Measurements from ENCODE around the gene POLR1A. TPM values are rescaled to one million over a fixed set of nuclear protein-coding genes. Genes with fewer than 3 reads are reported as not detected.
A peak's percentile ranks its signal among the peaks of the same experiment; 100 is the strongest.

Gene POLR1A
- total and polyA plus RNA-seq, 10 donors: 1.8 to 39.0 (median 20.1) TPM

GRCh38 chr2:86022661-86023365, 82.9 kb downstream of the POLR1A start:
- Histone ChIP-seq H3K4me3 (no peak overlapping the region), H3K9me3 (no peaks in the 10 kb centered on the region), H3K27me3 (replicated peaks in 1 of 7) (no peaks in the 10 kb centered on the region), H3K36me3 (peaks cover 0 to 40% (median 18%) of the 10 kb centered on the region in 6 donors), H3K4me1 (peaks cover 0 to 34% (median 11%) of the 10 kb centered on the region in 6 donors), H3K27ac (peak overlapping the region in 2 of 8 donors; percentile 1 to 36)
- intact Hi-C loops (cut with DNase I; ENCODE audit: low total_unique reads): no loop called here
- no peak for DNase-seq
- WGBS, 5 donors: 82 to 88% (median 84%) methylated on average over 13 of the region's 13 CpGs
- TF ChIP-seq POLR2A (IDR thresholded peaks at IDR 0.05) (no peak), POLR2AphosphoS5 (IDR thresholded peaks at IDR 0.05) (no peak), CTCF (IDR thresholded peaks at IDR 0.05 in 8 of 11, conservative IDR thresholded peaks at IDR 0.05 in 3 of 11) (no peak)

- Histone ChIP-seq H3K4me1 (peaks cover 3 to 36% (median 17%) of the 10 kb centered on the region in 6 donors), H3K36me3 (peaks cover 0 to 29% (median 7%) of the 10 kb centered on the region in 6 donors), H3K27me3 (replicated peaks in 1 of 7) (no peaks in the 10 kb centered on the region), H3K9me3 (no peaks in the 10 kb centered on the region), H3K4me3 (no peak overlapping the region), H3K27ac (peak overlapping the region in 1 of 8 donors; percentile 3)
- intact Hi-C loops (cut with DNase I; ENCODE audit: low total_unique reads): no loop called here
- 86 to 91% (median 90%) methylated on average over 12 of the region's 12 CpGs for WGBS, 5 donors
- no peak for DNase-seq
- no peak for TF ChIP-seq POLR2AphosphoS5 (IDR thresholded peaks at IDR 0.05)
- TF ChIP-seq CTCF (IDR thresholded peaks at IDR 0.05 in 8 of 11, conservative IDR thresholded peaks at IDR 0.05 in 3 of 11): no peak
- no peak for TF ChIP-seq POLR2A (IDR thresholded peaks at IDR 0.05)
Measured at GRCh38 chr2:86021396-86022378, 84.0 kb downstream of the POLR1A start.

GRCh38 chr2:86020984-86021383, 84.7 kb downstream of the POLR1A start:
- no peak overlapping the region for H3K27ac ChIP-seq
- peaks cover 0 to 22% (median 1%) of the 10 kb centered on the region in 6 donors for H3K36me3 ChIP-seq
- H3K9me3 ChIP-seq: no peaks in the 10 kb centered on the region
- no peaks in the 10 kb centered on the region for H3K27me3 ChIP-seq (replicated peaks in 1 of 7)
- WGBS, 5 donors: 78 to 93% (median 82%) methylated on average over 7 of the region's 7 CpGs
- H3K4me3 ChIP-seq: no peak overlapping the region
- peaks cover 6 to 36% (median 23%) of the 10 kb centered on the region in 6 donors for H3K4me1 ChIP-seq
- TF ChIP-seq POLR2A (IDR thresholded peaks at IDR 0.05) (no peak), POLR2AphosphoS5 (IDR thresholded peaks at IDR 0.05) (no peak), CTCF (IDR thresholded peaks at IDR 0.05 in 8 of 11, conservative IDR thresholded peaks at IDR 0.05 in 3 of 11) (no peak)
- peak; percentile 56 for DNase-seq
- intact Hi-C loops (cut with DNase I; ENCODE audit: low total_unique reads): no loop called here
